Sigmoid colon (tissue), 3 donors: ENCODE measurements around the gene DIAPH1.

ENCODE experiments used
- CTCF ChIP-seq, 4 experiments: fragments of 450-650 bp in 3 of 4; fragments of 200-600 bp in 1 of 4; IDR thresholded peaks; one replicate each; pipeline ENCODE4 v1.5.1; 2016 to 2019; ENCODE audit warnings: antibody characterized with exemption in 4 of 4, mild to moderate bottlenecking in 3 of 4, moderate library complexity in 2 of 4
- POLR2A ChIP-seq, 2 donors: fragments of 450-650 bp; IDR thresholded peaks; one replicate each; pipeline ENCODE4 v1.6.1; 2016; ENCODE audit warnings: antibody characterized with exemption in 2 of 2, mild to moderate bottlenecking in 2 of 2, moderate library complexity in 2 of 2

GRCh38 chr5:141665995-141666940 is 47.5 kb upstream of the DIAPH1 start:
- TF ChIP-seq CTCF (IDR thresholded peaks at IDR 0.05): no peak
- no peak for TF ChIP-seq POLR2A (IDR thresholded peaks at IDR 0.05)
